Spleen (tissue), 11 donors: ENCODE data around the gene TP73. TPM values are rescaled to one million over a fixed set of nuclear protein-coding genes. Genes with fewer than 3 reads are reported as not detected.

Experiments
- DNase-seq: peaks from one replicate; pipeline ENCODE4 v3.0.0-alpha.2; 2020
- H3K27ac ChIP-seq, 8 donors: fragments of 200-600 bp; sonication (generic) in 7 of 8; 1 replicate in 4 of 8; 2 replicates in 4 of 8; pipeline versions ENCODE4 v1.5.0 to v1.8.0; 2016 to 2021; ENCODE audit warnings: inconsistent platforms in 4 of 8, mild to moderate bottlenecking in 4 of 8, moderate library complexity in 1 of 8
- H3K27me3 ChIP-seq, 7 donors: fragments of 200-600 bp; sonication (generic) in 6 of 7; replicated peaks in 1 of 7; 1 replicate in 4 of 7; 2 replicates in 3 of 7; pipeline versions ENCODE4 v1.5.0 to v1.8.0; 2016 to 2021; ENCODE audit warnings: inconsistent platforms in 3 of 7, mild to moderate bottlenecking in 1 of 7
- H3K36me3 ChIP-seq, 6 donors: fragments of 200-600 bp; sonication (generic) in 5 of 6; 1 replicate in 4 of 6; 2 replicates in 2 of 6; pipeline versions ENCODE4 v1.5.0 to v1.8.0; 2016 to 2021; ENCODE audit warnings: inconsistent platforms in 2 of 6
- H3K4me1 ChIP-seq, 6 donors: fragments of 200-600 bp; sonication (generic) in 5 of 6; 1 replicate in 3 of 6; 2 replicates in 3 of 6; pipeline versions ENCODE4 v1.5.0 to v1.8.0; 2016 to 2021; ENCODE audit warnings: inconsistent platforms in 3 of 6
- H3K4me3 ChIP-seq, 8 donors: fragments of 200-600 bp; sonication (generic) in 7 of 8; 1 replicate in 4 of 8; 2 replicates in 4 of 8; pipeline versions ENCODE4 v1.5.0 to v1.8.0; 2016 to 2021; ENCODE audit warnings: inconsistent platforms in 4 of 8, mild to moderate bottlenecking in 4 of 8, moderate library complexity in 2 of 8
- H3K9me3 ChIP-seq, 8 donors: fragments of 200-600 bp; sonication (generic) in 7 of 8; 1 replicate in 4 of 8; 2 replicates in 4 of 8; pipeline versions ENCODE4 v1.5.0 to v1.8.0; 2016 to 2021; ENCODE audit warnings: inconsistent platforms in 4 of 8
- CTCF ChIP-seq, 11 experiments: fragments of 200-600 bp in 7 of 11; fragments of 450-650 bp in 4 of 11; sonication (generic) in 4 of 11; IDR thresholded peaks in 8 of 11; conservative IDR thresholded peaks in 3 of 11; 1 replicate in 7 of 11; 2 replicates in 4 of 11; pipeline versions ENCODE4 v1.4.0 to v1.8.0; 2016 to 2021; ENCODE audit warnings: antibody characterized with exemption in 11 of 11, inconsistent platforms in 4 of 11, mild to moderate bottlenecking in 1 of 11
- POLR2A ChIP-seq, 3 donors: fragments of 450-650 bp; IDR thresholded peaks; one replicate each; pipeline ENCODE4 v1.5.1; 2017; ENCODE audit warnings: antibody characterized with exemption in 3 of 3, mild to moderate bottlenecking in 1 of 3
- POLR2AphosphoS5 ChIP-seq, 3 donors: sonication (generic); formaldehyde crosslinking; IDR thresholded peaks; one replicate each; pipeline ENCODE4 v1.5.1; 2017; ENCODE audit warnings: antibody characterized with exemption in 3 of 3
- WGBS, 5 donors: extraction: QIAGEN DNeasy Blood & Tissue Kit in 3 of 5; methylation state at CpG; one replicate each; pipeline versions ENCODE4 v1.1.5 to v1.1.7; 2013 to 2018; 5-methylcytosine and 5-hydroxymethylcytosine counted together
- intact Hi-C: fragments of 100-400 bp; cut with DNase I; formaldehyde crosslinking; loops from one replicate; pipeline ENCODE4 v1.15.0; 2023; ENCODE audit warnings: low total_unique reads
- polyA plus RNA-seq, 3 donors: library from polyadenylated mRNA; stranded (reverse); fragments of 200-250 nt; gene quantifications; one replicate each; pipeline ENCODE4 v1.2.1, GENCODE V29; 2013
- total RNA-seq, 7 donors: library from RNA; depleted of rRNA in 3 of 7; stranded (reverse); fragments of >200 nt in 3 of 7; fragmentation: NEBNext Ultra II Directional in 4 of 7; extraction: Animal tissue kit (Norgen Biotek cat#: 25700) in 4 of 7; gene quantifications; one replicate each; pipeline versions ENCODE4 v1.1.0 to v1.2.1, GENCODE V29; 2016 to 2021
- donor health status: healthy with polysubstance abuse.
- donor health status: DM: no; HTN: no; CAD: no; lungs with moderate emphysema.
- donor health status: DM: no; HTN: no; CAD: no.
- donor health status: Bipolar disorder and iron deficiency.
- donor health status: healthy.
- donor health status: DM: no; HTN: no; CAD: no.
- donor health status: DM: yes; HTN: yes; CAD: no.

The TP73 gene
- total and polyA plus RNA-seq, 10 donors: 0.11 to 4.3 (median 0.96) TPM

DNA sequence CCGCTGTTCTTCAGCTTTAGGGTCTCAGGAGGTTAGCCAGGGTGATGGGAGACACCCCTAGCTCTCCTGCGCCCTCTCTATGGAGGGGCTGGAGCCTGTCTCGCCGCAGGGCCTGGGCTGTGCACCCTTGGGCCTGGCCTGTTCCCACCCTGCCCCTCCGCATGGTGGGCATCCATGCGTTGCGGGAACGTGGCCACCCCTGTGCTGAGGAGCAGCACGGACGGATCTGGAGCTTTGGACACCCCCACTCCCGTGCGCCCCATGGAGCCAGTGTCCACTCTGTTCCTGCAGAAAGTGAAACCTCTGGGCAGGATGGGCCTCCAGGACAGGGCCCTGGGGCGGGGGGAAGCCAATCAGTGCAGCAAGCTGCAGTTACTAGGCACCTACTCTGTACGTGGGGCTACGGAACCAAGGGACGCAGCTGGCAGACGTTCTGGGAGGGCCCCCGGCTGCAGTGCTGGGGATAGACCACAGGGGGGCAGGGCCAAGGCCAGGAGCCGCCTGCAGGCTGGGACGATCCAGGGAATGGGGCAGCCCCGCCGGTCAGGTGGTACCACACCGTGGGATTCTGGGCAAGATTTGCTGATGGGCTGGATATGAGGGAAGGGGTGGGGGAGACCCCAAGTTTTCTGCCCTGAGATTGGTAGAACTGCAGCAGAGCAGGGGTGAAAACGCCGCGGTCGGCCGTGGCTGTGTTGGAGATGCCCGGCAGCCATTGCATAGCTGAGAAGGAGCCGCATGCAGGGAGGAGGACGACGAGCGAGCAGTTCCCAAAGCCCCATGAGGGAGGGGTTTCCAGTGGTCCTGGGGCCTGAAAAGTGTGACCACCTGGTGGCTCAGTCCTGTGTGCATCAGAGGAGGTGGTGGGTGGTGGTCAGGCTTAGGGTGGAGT lies 43.3 kb downstream of the TP73 start:
- Histone ChIP-seq H3K4me1 (peaks cover 0 to 11% (median 6%) of the 10 kb centered on the region in 6 donors), H3K27ac (no peak overlapping the region), H3K36me3 (no peaks in the 10 kb centered on the region), H3K4me3 (peak overlapping the region in 1 of 8 donors; percentile 34), H3K9me3 (no peaks in the 10 kb centered on the region), H3K27me3 (peaks cover 0 to 72% (median 0%) of the 10 kb centered on the region in 7 donors)
- 34 to 44% (median 40%) methylated on average over 22 to 33 of the region's 33 CpGs for WGBS, 5 donors
- intact Hi-C loops: no loop called here
- DNase-seq: peak; percentile 87
- no peak for TF ChIP-seq POLR2AphosphoS5 (IDR thresholded peaks at IDR 0.05)
- TF ChIP-seq POLR2A (IDR thresholded peaks at IDR 0.05): no peak
- TF ChIP-seq CTCF (IDR thresholded peaks at IDR 0.05 in 8 of 11, conservative IDR thresholded peaks at IDR 0.05 in 3 of 11): peak; percentile 57 to 88 (median 77)

GRCh38 chr1:3696689-3697088 lies 44.4 kb downstream of the TP73 start:
- 85 to 91% (median 86%) methylated on average over 5 to 9 of the region's 9 CpGs for WGBS, 5 donors
- H3K27ac ChIP-seq: no peak overlapping the region
- H3K27me3 ChIP-seq: peaks cover 0 to 74% (median 0%) of the 10 kb centered on the region in 7 donors
- intact Hi-C loops: no loop called here
- H3K4me1 ChIP-seq: peaks cover 0 to 11% (median 6%) of the 10 kb centered on the region in 6 donors
- H3K9me3 ChIP-seq: no peaks in the 10 kb centered on the region
- H3K36me3 ChIP-seq: no peaks in the 10 kb centered on the region
- no peak for DNase-seq
- no peak overlapping the region for H3K4me3 ChIP-seq
- no peak for TF ChIP-seq CTCF (IDR thresholded peaks at IDR 0.05 in 8 of 11, conservative IDR thresholded peaks at IDR 0.05 in 3 of 11)
- TF ChIP-seq POLR2AphosphoS5 (IDR thresholded peaks at IDR 0.05): no peak
- TF ChIP-seq POLR2A (IDR thresholded peaks at IDR 0.05): no peak

GRCh38 chr1:3697104-3697503 lies 44.8 kb downstream of the TP73 start:
- H3K27me3 ChIP-seq: peaks cover 0 to 79% (median 0%) of the 10 kb centered on the region in 7 donors
- intact Hi-C loops: no loop called here
- peaks cover 0 to 11% (median 6%) of the 10 kb centered on the region in 6 donors for H3K4me1 ChIP-seq
- H3K36me3 ChIP-seq: no peaks in the 10 kb centered on the region
- no peaks in the 10 kb centered on the region for H3K9me3 ChIP-seq
- no peak overlapping the region for H3K27ac ChIP-seq
- DNase-seq: no peak
- TF ChIP-seq CTCF (IDR thresholded peaks at IDR 0.05 in 8 of 11, conservative IDR thresholded peaks at IDR 0.05 in 3 of 11) (no peak), POLR2AphosphoS5 (IDR thresholded peaks at IDR 0.05) (no peak), POLR2A (IDR thresholded peaks at IDR 0.05) (no peak)
- 87 to 97% (median 93%) methylated on average over 21 to 22 of the region's 22 CpGs for WGBS, 5 donors
- H3K4me3 ChIP-seq: no peak overlapping the region

GRCh38 chr1:3697810-3698209 lies 45.5 kb downstream of the TP73 start:
- Histone ChIP-seq H3K27me3 (peaks cover 0 to 79% (median 0%) of the 10 kb centered on the region in 7 donors), H3K27ac (no peak overlapping the region), H3K9me3 (no peaks in the 10 kb centered on the region), H3K4me1 (peaks cover 0 to 11% (median 6%) of the 10 kb centered on the region in 6 donors), H3K36me3 (no peaks in the 10 kb centered on the region), H3K4me3 (no peak overlapping the region)
- intact Hi-C loops: no loop called here
- DNase-seq: no peak
- 79 to 90% (median 84%) methylated on average over 11 to 12 of the region's 12 CpGs for WGBS, 5 donors
- TF ChIP-seq CTCF (IDR thresholded peaks at IDR 0.05 in 8 of 11, conservative IDR thresholded peaks at IDR 0.05 in 3 of 11): no peak
- TF ChIP-seq POLR2AphosphoS5 (IDR thresholded peaks at IDR 0.05): no peak
- TF ChIP-seq POLR2A (IDR thresholded peaks at IDR 0.05): no peak
